Loucy (cell line): ENCODE measurements around the gene OR5K3.

Source experiments
- EZH2phosphoT487 ChIP-seq: fragments of 200-600 bp; IDR thresholded peaks from 2 replicates; pipeline ENCODE4 v1.6.1; 2018; ENCODE audit warnings: antibody characterized with exemption, mild to moderate bottlenecking, moderate library complexity, borderline replicate concordance
- TF ChIP-seq, protein P1 (sequence below): fragments of 200-600 bp; sonication (generic); conservative IDR thresholded peaks from 2 replicates; pipeline ENCODE4 v1.5.1; 2014; ENCODE audit warnings: mild to moderate bottlenecking, antibody characterized with exemption, low read length

DNA sequence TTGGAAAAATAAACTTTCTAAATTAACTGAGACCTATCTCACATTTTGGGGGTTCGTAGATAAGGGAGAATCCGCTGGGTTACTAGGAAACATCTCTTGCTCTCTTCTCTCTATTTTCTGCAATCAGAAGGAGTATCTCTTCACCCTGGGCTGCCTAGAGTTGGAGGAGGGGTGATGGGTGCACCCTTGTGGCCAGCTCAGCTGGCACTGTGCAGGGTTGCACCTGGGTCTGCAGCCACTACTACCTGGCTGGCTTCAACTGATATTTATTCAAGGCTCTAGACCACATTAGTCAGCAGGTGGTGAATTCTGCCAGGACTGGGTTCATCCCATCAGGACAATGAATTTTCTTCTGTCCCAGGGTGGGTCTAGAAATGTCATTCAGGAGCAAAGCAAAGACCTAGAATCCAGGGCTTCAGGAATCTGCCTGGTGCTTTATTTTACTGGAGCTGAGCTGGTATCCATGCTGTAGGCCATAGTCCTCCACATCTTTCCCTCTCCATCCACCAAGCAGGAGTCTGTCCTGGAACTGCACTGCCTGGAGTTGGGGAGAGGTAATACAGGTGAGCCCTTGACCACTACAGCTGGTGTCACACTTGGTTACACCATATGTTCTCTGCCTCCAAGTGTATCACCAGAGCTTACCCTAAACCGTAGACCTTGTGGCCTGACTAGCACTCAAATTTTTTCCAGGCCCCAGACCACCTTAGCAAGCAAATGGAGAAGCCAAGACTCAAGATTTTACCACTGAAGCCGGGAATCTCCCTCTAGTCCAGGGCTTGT lies 22.8 kb upstream of the OR5K3 start:
- TF ChIP-seq, protein P1, sequence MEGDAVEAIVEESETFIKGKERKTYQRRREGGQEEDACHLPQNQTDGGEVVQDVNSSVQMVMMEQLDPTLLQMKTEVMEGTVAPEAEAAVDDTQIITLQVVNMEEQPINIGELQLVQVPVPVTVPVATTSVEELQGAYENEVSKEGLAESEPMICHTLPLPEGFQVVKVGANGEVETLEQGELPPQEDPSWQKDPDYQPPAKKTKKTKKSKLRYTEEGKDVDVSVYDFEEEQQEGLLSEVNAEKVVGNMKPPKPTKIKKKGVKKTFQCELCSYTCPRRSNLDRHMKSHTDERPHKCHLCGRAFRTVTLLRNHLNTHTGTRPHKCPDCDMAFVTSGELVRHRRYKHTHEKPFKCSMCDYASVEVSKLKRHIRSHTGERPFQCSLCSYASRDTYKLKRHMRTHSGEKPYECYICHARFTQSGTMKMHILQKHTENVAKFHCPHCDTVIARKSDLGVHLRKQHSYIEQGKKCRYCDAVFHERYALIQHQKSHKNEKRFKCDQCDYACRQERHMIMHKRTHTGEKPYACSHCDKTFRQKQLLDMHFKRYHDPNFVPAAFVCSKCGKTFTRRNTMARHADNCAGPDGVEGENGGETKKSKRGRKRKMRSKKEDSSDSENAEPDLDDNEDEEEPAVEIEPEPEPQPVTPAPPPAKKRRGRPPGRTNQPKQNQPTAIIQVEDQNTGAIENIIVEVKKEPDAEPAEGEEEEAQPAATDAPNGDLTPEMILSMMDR = no peak
- TF ChIP-seq EZH2phosphoT487 = no peak
